ENCODE results near the gene ARMS2. TPM values are rescaled to one million over a fixed set of nuclear protein-coding genes. Genes with fewer than 3 reads are reported as not detected.

Gene ARMS2
- total RNA-seq, 4 donors from 2014 or later = 0.72 TPM; not detected in 3

- Histone ChIP-seq H3K27ac (no peak overlapping the region), H3K36me3 (no peaks in the 10 kb centered on the region), H3K4me1 (peaks cover 45% of the 10 kb centered on the region), H3K9me3 (no peaks in the 10 kb centered on the region), H3K27me3 (no peaks in the 10 kb centered on the region), H3K4me3 (no peak overlapping the region)
- TF ChIP-seq POLR2A (IDR thresholded peaks at IDR 0.05) (no peak), POLR2AphosphoS5 (IDR thresholded peaks at IDR 0.05) (no peak), EP300 (IDR thresholded peaks at IDR 0.05) (no peak)
- TF ChIP-seq, protein P1, sequence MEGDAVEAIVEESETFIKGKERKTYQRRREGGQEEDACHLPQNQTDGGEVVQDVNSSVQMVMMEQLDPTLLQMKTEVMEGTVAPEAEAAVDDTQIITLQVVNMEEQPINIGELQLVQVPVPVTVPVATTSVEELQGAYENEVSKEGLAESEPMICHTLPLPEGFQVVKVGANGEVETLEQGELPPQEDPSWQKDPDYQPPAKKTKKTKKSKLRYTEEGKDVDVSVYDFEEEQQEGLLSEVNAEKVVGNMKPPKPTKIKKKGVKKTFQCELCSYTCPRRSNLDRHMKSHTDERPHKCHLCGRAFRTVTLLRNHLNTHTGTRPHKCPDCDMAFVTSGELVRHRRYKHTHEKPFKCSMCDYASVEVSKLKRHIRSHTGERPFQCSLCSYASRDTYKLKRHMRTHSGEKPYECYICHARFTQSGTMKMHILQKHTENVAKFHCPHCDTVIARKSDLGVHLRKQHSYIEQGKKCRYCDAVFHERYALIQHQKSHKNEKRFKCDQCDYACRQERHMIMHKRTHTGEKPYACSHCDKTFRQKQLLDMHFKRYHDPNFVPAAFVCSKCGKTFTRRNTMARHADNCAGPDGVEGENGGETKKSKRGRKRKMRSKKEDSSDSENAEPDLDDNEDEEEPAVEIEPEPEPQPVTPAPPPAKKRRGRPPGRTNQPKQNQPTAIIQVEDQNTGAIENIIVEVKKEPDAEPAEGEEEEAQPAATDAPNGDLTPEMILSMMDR (IDR thresholded peaks at IDR 0.05) = no peak
- 74% methylated on average over 5 of the region's 5 CpGs for WGBS
- no peak for DNase-seq (ENCODE audit: low spot score in 2 of 2)
Measured at GRCh38 chr10:122500194-122500593, 45.7 kb downstream of the ARMS2 start.

DNA sequence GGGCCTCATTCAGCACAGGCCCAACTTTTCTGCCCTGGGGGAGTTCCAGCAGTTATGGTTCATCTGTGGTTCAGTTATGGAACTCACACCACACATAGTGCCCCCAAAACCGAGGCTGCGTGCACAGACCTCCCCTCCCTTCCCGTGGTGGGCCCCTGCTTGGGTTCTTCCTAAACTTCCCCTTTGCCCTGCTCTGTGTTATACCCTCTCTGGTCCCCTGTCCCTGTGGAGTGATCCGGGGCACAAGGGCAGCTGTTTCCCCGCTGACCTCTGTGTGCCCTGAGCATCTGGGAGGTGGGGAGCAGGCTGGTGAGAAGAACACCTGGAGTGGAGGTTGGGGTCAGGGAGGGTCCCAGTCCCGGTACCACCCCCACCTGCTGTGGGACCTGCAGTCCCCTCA, 46.3 kb downstream of the ARMS2 start:
- TF ChIP-seq POLR2AphosphoS5 (IDR thresholded peaks at IDR 0.05) = no peak
- TF ChIP-seq, protein P1 (IDR thresholded peaks at IDR 0.05) = no peak
- TF ChIP-seq POLR2A (IDR thresholded peaks at IDR 0.05) = no peak
- no peak for TF ChIP-seq EP300 (IDR thresholded peaks at IDR 0.05)
- H3K4me3 ChIP-seq = no peak overlapping the region
- H3K4me1 ChIP-seq = peaks cover 40% of the 10 kb centered on the region
- no peak for DNase-seq (ENCODE audit: low spot score in 2 of 2)
- no peaks in the 10 kb centered on the region for H3K36me3 ChIP-seq
- no peak overlapping the region for H3K27ac ChIP-seq
- WGBS = 67% methylated on average over 6 of the region's 6 CpGs
- H3K9me3 ChIP-seq = no peaks in the 10 kb centered on the region
- H3K27me3 ChIP-seq = no peaks in the 10 kb centered on the region

DNA sequence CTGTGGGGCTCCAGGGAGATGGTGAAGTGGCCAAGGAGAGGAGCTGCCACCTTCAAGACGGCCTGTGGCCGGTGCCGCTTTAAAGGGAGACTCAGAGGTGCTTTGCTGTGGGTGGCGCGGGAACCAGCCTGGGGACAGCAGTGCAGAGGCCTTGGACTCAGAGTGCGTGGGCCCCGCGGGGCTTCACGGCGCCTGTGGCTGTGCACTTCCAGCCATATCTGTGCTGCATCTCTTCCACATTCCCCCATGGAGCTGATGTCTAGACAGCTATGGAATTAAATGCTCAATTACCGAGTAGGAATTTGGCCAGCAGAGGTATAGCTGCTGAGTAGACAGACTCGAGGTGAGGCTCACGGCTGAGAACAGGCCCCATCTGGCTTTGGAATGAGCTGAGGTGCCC, 48.6 kb downstream of the ARMS2 start:
- no peaks in the 10 kb centered on the region for H3K9me3 ChIP-seq
- H3K27me3 ChIP-seq = no peaks in the 10 kb centered on the region
- H3K4me1 ChIP-seq = peaks cover 37% of the 10 kb centered on the region
- no peak for DNase-seq (ENCODE audit: low spot score in 2 of 2)
- peaks cover 11% of the 10 kb centered on the region for H3K36me3 ChIP-seq
- no peak overlapping the region for H3K4me3 ChIP-seq
- H3K27ac ChIP-seq = no peak overlapping the region
- 100% methylated on average over 1 of the region's 13 CpGs for WGBS
- no peak for TF ChIP-seq POLR2A (IDR thresholded peaks at IDR 0.05)
- TF ChIP-seq POLR2AphosphoS5 (IDR thresholded peaks at IDR 0.05) = no peak
- TF ChIP-seq, protein P1 (IDR thresholded peaks at IDR 0.05) = no peak
- no peak for TF ChIP-seq EP300 (IDR thresholded peaks at IDR 0.05)

- TF ChIP-seq POLR2AphosphoS5 (IDR thresholded peaks at IDR 0.05) = no peak
- Histone ChIP-seq H3K36me3 (peaks cover 21% of the 10 kb centered on the region), H3K4me3 (no peak overlapping the region), H3K9me3 (no peaks in the 10 kb centered on the region), H3K4me1 (peaks cover 29% of the 10 kb centered on the region), H3K27me3 (no peaks in the 10 kb centered on the region), H3K27ac (peak overlapping the region; percentile 14)
- WGBS = 73% methylated on average over 12 of the region's 17 CpGs
- no peak for DNase-seq (ENCODE audit: low spot score in 2 of 2)
Measured at GRCh38 chr10:122503886-122504609, 49.6 kb downstream of the ARMS2 start.

DNA sequence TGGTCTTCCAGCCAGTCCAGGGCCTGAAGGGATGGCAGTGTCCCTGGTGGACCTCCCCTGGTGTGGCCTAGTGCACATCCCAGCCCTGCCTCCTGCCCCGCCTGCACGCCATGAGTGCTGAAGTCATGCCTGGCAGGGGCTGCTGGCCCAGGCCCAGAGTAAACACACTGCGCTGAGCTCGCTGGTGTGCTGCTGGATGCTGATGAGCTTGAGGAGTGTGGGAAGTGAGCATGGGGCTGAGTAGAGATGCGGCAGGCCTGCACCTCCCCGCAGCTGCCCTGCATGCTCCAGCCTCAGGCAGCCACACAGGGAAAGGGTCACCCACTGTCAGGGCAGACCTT, 50.1 kb downstream of the ARMS2 start:
- H3K4me1 ChIP-seq = peaks cover 24% of the 10 kb centered on the region
- H3K4me3 ChIP-seq = no peak overlapping the region
- 43% methylated on average over 4 of the region's 6 CpGs for WGBS
- peak in 1 of 2 donors; percentile 83 for DNase-seq (ENCODE audit: low spot score in 2 of 2)
- no peaks in the 10 kb centered on the region for H3K27me3 ChIP-seq
- H3K27ac ChIP-seq = peak overlapping the region; percentile 14
- no peaks in the 10 kb centered on the region for H3K9me3 ChIP-seq
- peaks cover 27% of the 10 kb centered on the region for H3K36me3 ChIP-seq
- no peak for TF ChIP-seq EP300 (IDR thresholded peaks at IDR 0.05)
- TF ChIP-seq, protein P1 (IDR thresholded peaks at IDR 0.05) = no peak
- TF ChIP-seq POLR2A (IDR thresholded peaks at IDR 0.05) = no peak
- no peak for TF ChIP-seq POLR2AphosphoS5 (IDR thresholded peaks at IDR 0.05)

All from suprapubic skin (tissue), 4 donors.